Measurements from ENCODE around the gene CD99.
A peak's percentile ranks its signal among the peaks of the same experiment; 100 is the strongest.
"Not testable (repeated sequence)": the region's sequence is repeated elsewhere in the genome, so short reads cannot be mapped to it uniquely, and the experiment has no call there.

CD99 gene

GRCh38 chrX:2675657-2676200 lies 15.4 kb upstream of the CD99 start:
- not testable (repeated sequence) for DNase-seq (ENCODE audit: low read depth in 1 of 2, low spot score in 1 of 2)

DNA sequence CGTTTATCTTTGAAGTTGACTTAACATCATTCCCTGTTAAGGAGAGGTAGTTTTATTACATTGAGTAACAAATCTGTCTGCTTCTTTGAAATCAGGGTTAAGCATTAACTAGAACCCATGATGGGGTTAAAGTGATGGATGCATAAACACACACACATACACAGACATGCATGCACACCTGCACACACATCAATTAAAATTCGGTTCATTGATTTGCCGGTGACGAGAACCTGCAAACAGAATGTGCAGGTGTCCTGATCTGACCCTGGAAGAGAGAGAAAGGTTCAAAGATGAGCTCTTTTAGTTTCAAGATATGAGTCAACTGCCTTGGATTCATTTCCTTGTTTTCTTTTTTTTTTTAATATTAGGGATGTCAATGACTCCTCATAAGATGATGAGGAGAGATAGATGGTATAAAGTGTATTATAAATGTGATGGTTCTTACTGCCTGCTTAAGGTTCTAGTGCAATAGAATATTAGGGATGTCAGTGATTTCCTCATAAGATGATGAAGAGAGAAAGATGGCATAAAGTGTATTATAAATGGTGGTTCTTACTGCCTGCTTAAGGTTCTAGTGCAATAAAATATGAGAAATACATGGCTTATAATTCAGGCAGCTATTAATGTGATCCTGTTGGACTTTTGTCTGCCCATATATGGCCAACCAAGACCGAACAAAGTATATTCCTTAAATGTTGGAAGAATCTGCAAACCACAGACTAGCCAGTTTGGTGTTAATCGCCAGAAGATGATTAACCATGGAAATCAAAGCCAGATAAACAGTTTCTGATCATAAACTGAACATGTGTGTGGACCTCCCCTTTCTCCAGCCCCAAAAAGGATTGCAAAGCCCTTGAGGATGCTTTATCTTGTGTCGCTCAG lies 14.1 kb upstream of the CD99 start:
- DNase-seq (ENCODE audit: low read depth in 1 of 2, low spot score in 1 of 2) = no peak

DNA sequence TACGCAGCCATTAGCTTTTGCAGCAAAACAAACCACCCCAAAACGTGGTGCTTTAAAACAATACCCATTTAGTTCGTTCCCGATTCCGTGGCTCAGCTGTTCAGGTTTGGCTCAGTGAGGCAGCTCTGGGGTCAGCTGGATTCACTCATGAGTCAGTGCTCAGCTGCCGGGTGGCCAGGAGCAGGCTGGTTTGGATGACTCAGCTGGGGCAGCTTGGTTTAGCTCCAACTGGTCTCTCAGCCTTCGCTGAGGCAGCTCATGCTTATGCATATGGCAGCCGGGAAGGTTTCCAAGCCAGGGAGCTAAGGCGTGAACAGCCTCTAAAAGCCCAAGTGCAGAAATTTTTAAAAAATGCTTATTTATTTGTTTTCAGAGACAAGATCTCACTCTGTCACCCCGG lies 13.3 kb upstream of the CD99 start:
- no peak for DNase-seq (ENCODE audit: low read depth in 1 of 2, low spot score in 1 of 2)

DNA sequence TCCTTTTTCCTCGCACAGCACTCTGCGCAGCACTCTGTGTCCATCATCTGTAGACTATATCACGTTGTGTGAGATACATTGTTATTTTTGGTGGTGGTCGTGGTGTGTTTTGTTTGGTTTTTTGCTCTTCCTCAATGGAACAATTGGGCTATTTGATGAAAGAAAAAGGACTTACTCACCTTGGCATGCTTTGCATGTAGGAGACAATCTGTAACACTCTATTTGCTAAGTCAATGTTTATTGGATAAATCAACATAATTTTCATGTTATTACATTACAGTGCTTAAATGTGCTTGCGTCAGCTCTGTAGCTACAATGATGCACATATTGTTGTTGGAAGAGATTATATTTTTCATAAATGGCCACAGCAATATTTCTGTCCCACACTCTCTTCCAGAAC lies 12.5 kb upstream of the CD99 start:
- DNase-seq (ENCODE audit: low read depth in 1 of 2, low spot score in 1 of 2) = no peak

DNA sequence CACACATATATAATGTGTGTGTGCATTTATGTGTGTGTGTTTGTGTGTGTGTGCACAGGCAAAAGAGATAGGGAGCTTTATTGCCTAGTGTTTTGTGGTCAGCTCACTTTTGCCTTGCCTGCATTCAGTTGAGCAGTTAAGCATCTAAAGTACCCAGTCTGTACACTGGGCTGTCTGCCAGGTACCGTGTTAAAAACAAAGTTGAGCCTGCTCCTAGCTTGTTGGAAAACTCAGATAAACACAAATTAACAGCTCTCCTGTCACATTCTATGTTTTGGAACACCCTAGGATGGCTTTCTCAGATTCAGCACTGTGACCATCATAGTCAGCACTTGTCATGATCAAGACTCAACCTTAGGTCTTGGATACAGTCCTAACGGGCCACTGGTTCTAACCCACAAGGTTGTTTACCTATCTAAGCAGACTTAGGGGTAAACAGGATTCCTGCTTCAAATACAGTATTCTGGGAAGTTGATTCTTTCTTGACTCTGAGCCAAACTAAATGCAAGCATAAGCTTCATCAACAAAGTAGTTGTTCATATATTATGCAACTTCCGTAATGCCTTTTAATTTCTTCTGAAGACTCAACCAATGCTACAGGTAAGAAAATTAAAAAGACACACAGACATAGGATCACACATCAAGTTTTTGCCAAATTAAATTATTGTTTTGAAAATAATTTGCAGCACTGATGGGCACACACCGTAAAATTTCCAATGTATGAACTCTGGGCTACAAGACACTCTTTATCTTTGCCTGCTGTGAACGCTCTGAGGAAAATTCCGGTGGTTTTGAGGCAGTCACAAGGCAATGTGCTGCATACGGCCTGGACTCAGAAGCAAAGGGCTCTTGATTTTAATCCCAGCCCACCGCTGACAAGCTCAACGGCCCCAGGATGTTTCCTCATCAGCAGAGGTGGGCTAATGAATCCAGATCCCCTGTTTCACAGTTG lies 11.3 kb upstream of the CD99 start:
- DNase-seq (ENCODE audit: low read depth in 1 of 2, low spot score in 1 of 2) = no peak

- no peak for DNase-seq (ENCODE audit: low read depth in 1 of 2, low spot score in 1 of 2)
These were observed 10.4 kb upstream of the CD99 start for GRCh38 chrX:2680486-2681348.

- no peak for DNase-seq (ENCODE audit: low read depth in 1 of 2, low spot score in 1 of 2)
These were observed 8.4 kb upstream of the CD99 start for GRCh38 chrX:2682565-2683177.

DNA sequence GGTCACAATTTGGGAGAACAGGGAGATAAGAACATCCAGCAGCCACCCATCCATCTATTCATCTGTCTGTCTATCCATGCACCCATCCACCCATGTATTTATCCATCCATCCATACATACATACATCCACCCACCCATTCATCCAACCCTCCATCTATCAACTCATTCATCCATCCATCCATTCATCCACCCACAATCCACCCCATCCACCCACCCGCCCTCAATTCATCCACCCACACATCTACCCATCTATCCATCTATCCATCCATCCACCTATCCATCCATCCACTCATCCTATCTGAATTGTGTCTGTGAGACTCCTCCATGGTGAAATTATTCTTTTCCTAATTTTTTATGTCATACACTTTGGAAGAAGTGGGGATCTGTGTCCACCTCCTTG lies 6.8 kb upstream of the CD99 start:
- no peak for DNase-seq (ENCODE audit: low read depth in 1 of 2, low spot score in 1 of 2)

DNA sequence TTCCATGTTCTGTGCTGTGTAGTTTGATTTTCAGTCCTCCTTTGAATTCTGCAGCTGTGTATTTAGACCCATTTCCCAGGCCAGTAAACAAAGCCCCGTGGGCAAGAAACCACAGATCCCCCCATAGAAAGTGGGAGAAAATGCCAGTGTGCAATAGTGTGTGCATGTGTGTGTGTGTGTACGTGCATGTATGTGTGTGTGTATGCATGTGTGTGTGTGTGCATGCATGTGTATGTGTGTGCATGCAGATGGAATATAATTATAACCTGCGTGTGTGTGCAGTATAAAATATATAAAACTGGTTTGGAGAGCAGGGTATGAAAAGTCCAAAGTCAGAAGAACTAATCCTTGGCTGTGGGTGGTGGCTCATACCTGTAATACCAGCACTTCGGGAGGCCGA lies 5.2 kb upstream of the CD99 start:
- no peak for DNase-seq (ENCODE audit: low read depth in 1 of 2, low spot score in 1 of 2)

- DNase-seq (ENCODE audit: low read depth in 1 of 2, low spot score in 1 of 2) = no peak
These were observed 1.1 kb upstream of the CD99 start for GRCh38 chrX:2689773-2690666.

DNA sequence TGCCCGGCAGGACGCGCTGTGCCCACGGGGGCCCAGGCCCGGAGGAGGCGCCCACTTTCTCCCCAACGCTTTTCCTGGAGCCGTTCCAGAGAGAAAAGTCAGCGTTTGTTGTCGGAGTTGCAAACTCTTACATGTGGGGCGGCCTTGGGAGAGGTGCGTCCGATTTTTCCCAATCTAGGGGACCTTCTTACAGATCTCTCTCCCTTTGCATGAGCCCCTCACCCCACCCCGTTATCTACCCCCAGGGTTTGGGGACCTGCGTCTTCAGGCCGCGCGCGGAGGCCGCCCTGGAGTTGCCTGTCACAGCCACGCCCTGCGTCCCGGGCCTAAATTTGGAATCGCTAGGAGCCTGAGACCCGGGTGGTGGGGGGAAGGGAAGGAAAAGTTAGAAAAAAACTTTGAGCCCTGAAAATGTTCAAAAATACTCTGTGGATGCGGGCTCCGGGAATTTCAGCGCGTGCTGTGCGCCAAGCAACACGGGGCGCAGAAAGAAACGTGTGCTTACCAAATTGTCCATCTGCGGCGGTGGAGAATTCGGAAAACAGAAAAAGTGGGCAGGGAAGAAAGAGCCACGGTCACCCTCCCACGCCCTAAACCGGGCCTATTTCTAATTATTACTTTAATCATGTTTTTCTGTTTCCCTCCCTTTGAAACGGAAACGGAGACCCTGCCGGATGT lies 587 bp downstream of the CD99 start:
- DNase-seq (ENCODE audit: low read depth in 1 of 2, low spot score in 1 of 2) = no peak

DNA sequence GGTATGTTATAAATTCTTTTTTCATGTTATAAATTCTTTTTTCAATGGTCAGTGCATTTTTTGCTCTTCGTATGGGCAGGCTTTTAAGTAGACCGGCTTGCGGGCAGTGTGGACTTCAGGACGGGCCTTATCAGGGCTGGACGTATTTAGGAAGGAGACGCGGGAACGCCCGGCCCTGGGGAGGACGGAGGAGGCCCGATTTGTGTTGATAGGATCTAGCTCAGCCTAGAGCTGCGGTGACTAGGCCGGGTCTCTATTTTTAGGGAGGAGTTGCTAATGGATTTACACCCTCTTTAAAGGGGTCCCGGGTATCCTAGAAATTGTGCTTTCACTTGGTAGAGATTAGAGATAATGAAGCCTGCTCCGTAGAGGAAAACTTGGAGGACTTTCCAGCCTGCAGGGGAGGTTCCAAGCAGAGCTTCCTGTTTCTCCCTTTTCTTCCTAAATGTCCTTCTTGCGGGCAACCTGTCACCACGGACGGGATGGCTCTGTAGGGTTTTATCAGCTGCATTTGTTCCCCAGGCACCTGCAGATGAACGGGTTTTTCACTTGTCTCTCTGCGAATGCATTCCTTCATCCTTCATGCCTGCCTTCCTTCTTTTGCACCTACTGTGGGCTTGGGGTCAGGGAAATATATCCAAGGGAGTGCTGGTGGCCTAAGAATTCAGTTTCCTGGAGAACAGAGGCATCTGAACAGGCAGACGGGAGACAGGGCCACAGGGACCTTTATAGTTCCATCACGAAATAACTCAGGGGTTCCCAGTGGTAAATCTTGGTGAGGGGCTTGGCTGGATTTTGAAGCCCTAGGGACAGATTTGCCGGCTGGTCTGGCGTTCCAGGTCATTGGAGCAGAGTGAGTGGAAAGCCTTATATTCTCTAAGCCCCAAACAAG lies 1.4 kb downstream of the CD99 start:
- DNase-seq (ENCODE audit: low read depth in 1 of 2, low spot score in 1 of 2) = no peak

DNA sequence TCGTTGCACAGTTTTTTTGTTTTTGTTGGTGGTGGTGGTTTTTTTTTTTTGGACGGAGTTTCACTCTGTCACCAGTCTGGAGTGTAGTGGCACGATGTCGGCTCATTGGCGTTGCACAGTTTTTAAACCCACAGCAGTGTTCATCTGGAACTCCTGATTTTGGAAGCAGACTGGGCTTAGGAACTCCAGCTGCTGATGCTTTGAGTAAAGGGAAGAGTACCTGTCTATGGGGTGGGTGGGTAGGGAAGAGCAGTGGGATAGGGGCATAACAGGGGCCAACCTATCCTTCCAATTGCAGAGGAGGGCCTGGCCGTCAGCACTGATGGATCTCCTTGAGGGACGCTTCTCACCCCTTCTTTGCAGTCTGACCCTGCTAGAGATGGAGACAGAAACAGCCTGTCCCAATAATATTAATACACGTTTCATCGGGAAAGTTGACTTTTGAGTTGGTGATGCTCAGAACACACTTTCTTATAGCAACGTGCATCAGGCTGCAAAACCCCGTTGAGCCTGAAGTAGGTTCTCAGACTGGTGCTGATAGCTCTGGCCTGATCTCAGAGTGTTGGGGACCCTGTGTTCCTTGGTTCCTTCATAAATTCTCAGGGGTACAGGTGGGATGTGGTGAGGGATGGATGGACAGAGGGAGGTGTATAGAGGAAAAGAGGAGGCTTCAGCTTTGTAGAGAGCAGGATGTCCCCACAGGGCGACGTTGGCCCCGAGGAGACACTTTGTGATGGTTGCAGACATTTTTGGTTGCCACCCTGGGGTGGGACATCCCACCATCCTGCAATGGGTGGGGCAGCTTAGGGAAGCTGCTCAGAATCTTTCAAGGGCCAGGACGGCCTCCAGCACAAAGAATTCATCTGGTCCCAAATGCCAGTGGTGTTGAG lies 2.3 kb downstream of the CD99 start:
- no peak for DNase-seq (ENCODE audit: low read depth in 1 of 2, low spot score in 1 of 2)

- no peak for DNase-seq (ENCODE audit: low read depth in 1 of 2, low spot score in 1 of 2)
These were observed 3.8 kb downstream of the CD99 start for GRCh38 chrX:2694914-2695267.

DNA sequence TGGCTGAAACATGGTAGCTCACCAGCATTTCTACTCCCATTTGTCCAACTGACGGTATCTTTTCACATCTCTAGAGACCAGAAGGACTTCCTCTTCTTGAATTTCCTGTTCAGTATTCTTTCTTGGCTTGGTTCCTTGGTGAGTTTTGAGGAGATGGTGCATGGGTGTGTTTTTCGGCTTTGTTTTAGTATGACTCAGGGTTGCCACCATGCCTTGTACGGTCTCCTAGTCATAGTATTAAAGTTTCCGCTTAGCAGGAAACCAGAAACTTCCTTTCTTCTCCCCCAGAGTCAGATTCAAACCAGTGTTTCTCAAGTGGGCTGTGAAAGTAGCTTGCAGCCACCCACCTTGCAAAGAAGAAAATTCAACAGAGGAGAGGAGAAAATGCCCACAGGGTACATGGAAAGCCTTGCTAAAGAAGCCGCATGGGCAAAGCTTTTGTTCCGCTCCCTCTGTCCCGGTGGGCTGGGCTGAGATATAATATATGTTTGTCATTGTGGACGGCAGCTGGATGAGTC lies 5.7 kb downstream of the CD99 start:
- peak in 1 of 2 donors; percentile 31 for DNase-seq (ENCODE audit: low read depth in 1 of 2, low spot score in 1 of 2)

DNA sequence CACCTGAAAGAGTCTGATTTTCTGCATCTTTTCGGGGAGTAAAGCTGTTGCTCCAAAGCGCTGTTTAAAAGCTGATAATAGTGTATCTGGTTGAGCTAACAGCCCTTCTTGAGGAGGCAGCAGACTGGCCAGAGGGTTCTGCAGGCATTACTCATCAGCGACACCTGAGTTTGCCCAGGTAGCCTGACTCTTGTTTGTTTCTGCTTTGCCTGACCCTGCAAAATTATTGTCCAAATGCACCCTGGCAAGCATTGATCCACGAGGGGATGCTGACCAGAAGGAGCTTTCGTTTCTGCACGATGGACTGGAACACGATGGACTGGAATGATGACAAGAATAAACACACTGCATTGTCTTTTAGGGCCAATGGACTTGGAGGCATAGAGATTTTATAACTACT lies 6.2 kb downstream of the CD99 start:
- DNase-seq (ENCODE audit: low read depth in 1 of 2, low spot score in 1 of 2) = no peak
